Prostate gland (tissue), 2 donors: ENCODE data around the gene RNASE11.

Source experiments
- POLR2A ChIP-seq: fragments of 450-650 bp; IDR thresholded peaks from one replicate; pipeline ENCODE4 v1.6.1; 2016; ENCODE audit warnings: antibody characterized with exemption, mild to moderate bottlenecking
- TF ChIP-seq, protein P1 (sequence below), 4 experiments: fragments of 200-600 bp in 2 of 4; fragments of 450-650 bp in 2 of 4; sonication (generic) in 2 of 4; IDR thresholded peaks; 1 replicate in 3 of 4; 2 replicates in 1 of 4; pipeline ENCODE4 v1.5.1; 2016 to 2019; ENCODE audit warnings: antibody characterized with exemption in 4 of 4, mild to moderate bottlenecking in 2 of 4, moderate library complexity in 2 of 4

DNA sequence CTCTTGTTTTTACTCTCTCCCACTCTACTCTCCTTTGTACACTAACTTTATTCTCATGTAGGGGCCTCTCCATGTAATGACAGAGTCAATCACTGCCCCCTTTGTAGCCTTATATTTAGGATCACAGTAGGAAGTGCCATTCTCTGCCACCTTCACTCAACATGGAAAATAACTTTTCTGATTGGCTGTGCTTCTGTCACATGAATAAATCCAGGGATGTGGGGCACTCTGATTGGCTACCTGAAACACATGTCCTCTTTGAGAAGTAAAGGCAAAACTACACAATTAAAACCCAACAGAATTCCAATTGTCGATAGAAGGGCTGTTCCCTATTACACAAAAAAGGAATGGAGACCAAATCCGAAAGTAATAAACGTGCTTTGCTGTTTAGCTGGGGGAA, 26.8 kb downstream of the RNASE11 start, which contains the start of gene RNASE9:
- TF ChIP-seq, protein P1, sequence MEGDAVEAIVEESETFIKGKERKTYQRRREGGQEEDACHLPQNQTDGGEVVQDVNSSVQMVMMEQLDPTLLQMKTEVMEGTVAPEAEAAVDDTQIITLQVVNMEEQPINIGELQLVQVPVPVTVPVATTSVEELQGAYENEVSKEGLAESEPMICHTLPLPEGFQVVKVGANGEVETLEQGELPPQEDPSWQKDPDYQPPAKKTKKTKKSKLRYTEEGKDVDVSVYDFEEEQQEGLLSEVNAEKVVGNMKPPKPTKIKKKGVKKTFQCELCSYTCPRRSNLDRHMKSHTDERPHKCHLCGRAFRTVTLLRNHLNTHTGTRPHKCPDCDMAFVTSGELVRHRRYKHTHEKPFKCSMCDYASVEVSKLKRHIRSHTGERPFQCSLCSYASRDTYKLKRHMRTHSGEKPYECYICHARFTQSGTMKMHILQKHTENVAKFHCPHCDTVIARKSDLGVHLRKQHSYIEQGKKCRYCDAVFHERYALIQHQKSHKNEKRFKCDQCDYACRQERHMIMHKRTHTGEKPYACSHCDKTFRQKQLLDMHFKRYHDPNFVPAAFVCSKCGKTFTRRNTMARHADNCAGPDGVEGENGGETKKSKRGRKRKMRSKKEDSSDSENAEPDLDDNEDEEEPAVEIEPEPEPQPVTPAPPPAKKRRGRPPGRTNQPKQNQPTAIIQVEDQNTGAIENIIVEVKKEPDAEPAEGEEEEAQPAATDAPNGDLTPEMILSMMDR (IDR thresholded peaks at IDR 0.05), result no peak
- no peak for TF ChIP-seq POLR2A
